GM18507 (cell line): ENCODE results near the gene UGT1A5.

ENCODE experiments used
- DNase-seq: peaks from one replicate; pipeline ENCODE4 v3.0.0; 2011; ENCODE audit warnings: low read depth; ENCODE audit not compliant: insufficient read length; ENCODE audit errors: extremely low spot score
- FAIRE-seq: peaks from 2 replicates; lab custom pipeline; 2011; peaks lifted over from hg19 to GRCh38; lab: Jason Lieb, UNC

The UGT1A5 gene

GRCh38 chr2:233799716-233800115 lies 87.0 kb downstream of the UGT1A5 start:
- no peak for FAIRE-seq
- DNase-seq: no peak

- DNase-seq: no peak
- no peak for FAIRE-seq
Observed at GRCh38 chr2:233800208-233800607, 87.5 kb downstream of the UGT1A5 start.

- DNase-seq (no peak), FAIRE-seq (no peak)
Observed at GRCh38 chr2:233801357-233802131, 88.8 kb downstream of the UGT1A5 start.

- DNase-seq: no peak
- no peak for FAIRE-seq
Observed at GRCh38 chr2:233802132-233802815, 89.6 kb downstream of the UGT1A5 start.

- DNase-seq: no peak
- FAIRE-seq: no peak
Observed at GRCh38 chr2:233803292-233803911, 90.7 kb downstream of the UGT1A5 start.

- no peak for FAIRE-seq
- no peak for DNase-seq
Observed at GRCh38 chr2:233803994-233804393, 91.3 kb downstream of the UGT1A5 start.

- no peak for FAIRE-seq
- no peak for DNase-seq
Observed at GRCh38 chr2:233807215-233807865, 94.6 kb downstream of the UGT1A5 start.

GRCh38 chr2:233807966-233808935 lies 95.5 kb downstream of the UGT1A5 start:
- DNase-seq (no peak), FAIRE-seq (no peak)

- no peak for DNase-seq
- FAIRE-seq: no peak
Observed at GRCh38 chr2:233810385-233810784, 97.7 kb downstream of the UGT1A5 start.

GRCh38 chr2:233811087-233811486 lies 98.4 kb downstream of the UGT1A5 start:
- FAIRE-seq (no peak), DNase-seq (no peak)

- FAIRE-seq: no peak
Observed at GRCh38 chr2:233811732-233812131, 99.0 kb downstream of the UGT1A5 start.

GRCh38 chr2:233813236-233814055 lies 100.7 kb downstream of the UGT1A5 start:
- FAIRE-seq: no peak
- DNase-seq: no peak

More at GRCh38 chr2:233811732-233812131, 99.0 kb downstream of the UGT1A5 start:
- no peak for DNase-seq

- no peak for DNase-seq
- FAIRE-seq: no peak
Observed at GRCh38 chr2:233814056-233814835, 101.5 kb downstream of the UGT1A5 start.

- no peak for DNase-seq
- FAIRE-seq: no peak
Observed at GRCh38 chr2:233815861-233816260, 103.2 kb downstream of the UGT1A5 start.

GRCh38 chr2:233816334-233816733 lies 103.6 kb downstream of the UGT1A5 start:
- no peak for DNase-seq

GRCh38 chr2:233816771-233817170 lies 104.1 kb downstream of the UGT1A5 start:
- DNase-seq (no peak), FAIRE-seq (no peak)

More at GRCh38 chr2:233816334-233816733, 103.6 kb downstream of the UGT1A5 start:
- FAIRE-seq: no peak

GRCh38 chr2:233817361-233817911 lies 104.7 kb downstream of the UGT1A5 start:
- no peak for DNase-seq
- no peak for FAIRE-seq
